ENCODE results near the gene ARL5A.

ARL5A gene

GRCh38 chr2:151769606-151770005, 58.6 kb downstream of the ARL5A start:
- no peak for DNase-seq (ENCODE audit: low spot score)
- ChIA-PET POLR2A (ENCODE audit: low non-redundant PET) (no interaction called here), CTCF (no interaction called here)
- H3K27ac ChIP-seq = no peak overlapping the region
- TF ChIP-seq CTCF (conservative IDR thresholded peaks at IDR 0.05; ENCODE audit: low read depth) = no peak

DNA sequence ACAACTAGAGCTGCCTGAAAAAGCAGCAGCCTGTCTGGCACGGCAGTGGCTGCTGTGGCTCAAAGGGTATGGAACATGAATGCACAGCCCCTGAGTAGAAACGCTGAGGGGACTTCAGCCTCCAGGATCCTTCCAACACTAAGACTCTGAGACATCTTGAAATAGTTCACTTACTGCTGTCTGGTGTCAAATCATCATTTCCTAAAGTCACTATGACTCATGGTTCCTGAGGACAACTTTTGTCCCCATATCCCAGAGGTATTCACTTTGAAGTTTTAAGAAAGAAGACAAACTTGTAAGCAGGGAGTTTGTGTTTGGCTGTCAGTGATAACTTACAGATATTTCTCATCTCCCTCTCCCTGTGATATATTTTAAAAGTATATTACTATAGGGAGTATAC, 60.7 kb downstream of the ARL5A start:
- ChIA-PET POLR2A (ENCODE audit: low non-redundant PET) (no interaction called here), CTCF (interaction anchor here (0.6 kb wide), 1 partner anchor 34 kb away, joined by 4 read pairs; no protein-coding TSS in a partner anchor)
- TF ChIP-seq CTCF (conservative IDR thresholded peaks at IDR 0.05; ENCODE audit: low read depth) = no peak
- no peak for DNase-seq (ENCODE audit: low spot score)
- H3K27ac ChIP-seq = no peak overlapping the region

- no peak overlapping the region for H3K27ac ChIP-seq
- ChIA-PET CTCF (interaction anchor here (0.6 to 0.7 kb wide), 3 partner anchors 11 to 202 kb away, joined by 3 read pairs; no protein-coding TSS in a partner anchor), POLR2A (ENCODE audit: low non-redundant PET) (no interaction called here)
- TF ChIP-seq CTCF (conservative IDR thresholded peaks at IDR 0.05; ENCODE audit: low read depth) = no peak
- DNase-seq (ENCODE audit: low spot score) = no peak
These were observed 61.6 kb downstream of the ARL5A start for GRCh38 chr2:151766437-151767153.

DNA sequence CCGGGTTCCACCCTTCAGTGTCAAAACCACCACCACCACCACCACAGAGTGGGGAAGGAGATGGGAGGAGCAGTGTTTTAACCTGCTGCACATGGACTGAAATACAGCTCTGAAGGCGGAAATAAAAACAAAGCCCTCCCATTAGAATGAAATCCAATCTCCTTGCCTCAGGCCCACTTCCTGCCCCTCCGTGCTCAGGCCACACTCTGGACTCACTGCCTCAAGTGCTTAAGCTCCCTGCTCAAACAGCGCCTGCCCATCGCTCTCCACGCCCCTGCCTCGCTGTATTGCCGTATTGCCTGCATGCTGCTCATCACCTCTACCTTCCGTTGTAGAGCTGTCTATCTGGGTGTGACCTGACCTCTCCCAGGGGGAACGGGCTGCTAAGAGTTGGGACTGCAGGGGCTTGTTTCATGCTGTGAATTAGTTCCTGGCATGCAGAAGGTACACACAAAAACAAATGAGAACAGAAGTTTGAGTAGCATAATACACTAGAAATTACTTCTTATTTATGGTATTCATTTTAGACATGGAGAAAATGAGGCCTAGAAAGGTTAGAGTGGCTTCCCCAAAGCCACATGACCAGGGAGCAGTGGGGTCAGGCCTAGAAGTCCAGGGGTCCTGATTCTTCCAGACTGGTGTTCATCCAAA, 62.3 kb downstream of the ARL5A start:
- ChIA-PET CTCF (interaction anchor here (0.6 to 0.7 kb wide), 2 partner anchors 39 to 201 kb away, joined by 3 read pairs; no protein-coding TSS in a partner anchor), POLR2A (ENCODE audit: low non-redundant PET) (no interaction called here)
- H3K27ac ChIP-seq = no peak overlapping the region
- DNase-seq (ENCODE audit: low spot score) = no peak
- TF ChIP-seq CTCF (conservative IDR thresholded peaks at IDR 0.05; ENCODE audit: low read depth) = no peak

DNA sequence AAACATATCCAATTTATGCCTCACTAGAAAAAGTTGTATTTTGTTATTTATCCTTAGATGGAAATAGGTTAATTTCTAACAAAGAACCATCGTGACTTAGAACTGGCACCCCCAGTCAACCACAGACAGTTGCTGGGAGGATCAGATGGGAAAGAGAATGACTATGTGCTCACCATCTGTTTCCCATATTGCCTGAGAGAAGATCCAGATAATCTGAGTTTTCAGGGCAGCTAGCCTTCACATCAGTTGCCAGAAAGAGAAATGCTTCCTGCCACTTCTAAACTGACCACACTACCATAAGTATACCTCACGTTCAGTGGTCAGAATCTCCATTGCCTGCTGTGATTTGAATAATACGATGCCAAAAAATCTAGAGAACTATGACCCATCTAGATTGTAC, 65.5 kb downstream of the ARL5A start:
- DNase-seq (ENCODE audit: low spot score) = no peak
- no peak for TF ChIP-seq CTCF (conservative IDR thresholded peaks at IDR 0.05; ENCODE audit: low read depth)
- H3K27ac ChIP-seq = no peak overlapping the region
- ChIA-PET CTCF (interaction anchor here (0.7 kb wide), 1 partner anchor 212 kb away, joined by 3 read pairs; no protein-coding TSS in a partner anchor), POLR2A (ENCODE audit: low non-redundant PET) (no interaction called here)

DNA sequence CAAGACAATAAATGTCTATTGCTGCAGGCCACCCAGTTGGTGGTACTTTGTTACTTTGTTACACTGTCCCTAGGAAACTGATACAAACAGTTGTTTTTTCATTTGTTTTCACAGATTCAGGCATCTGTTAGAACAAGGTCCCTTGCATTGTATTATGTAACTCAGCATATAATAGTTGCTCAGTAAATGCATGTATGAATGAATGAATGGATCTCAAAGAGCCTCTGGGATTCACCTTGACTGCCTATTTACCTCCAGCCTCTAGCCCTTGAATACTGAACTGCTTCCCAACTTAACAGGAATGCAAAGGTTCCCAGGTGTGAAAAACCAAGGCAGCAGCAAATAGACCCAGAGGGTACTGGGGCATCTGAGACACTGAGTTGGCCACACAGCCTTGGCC, 66.5 kb downstream of the ARL5A start:
- ChIA-PET CTCF (no interaction called here), POLR2A (ENCODE audit: low non-redundant PET) (no interaction called here)
- no peak overlapping the region for H3K27ac ChIP-seq
- TF ChIP-seq CTCF (conservative IDR thresholded peaks at IDR 0.05; ENCODE audit: low read depth) = no peak
- DNase-seq (ENCODE audit: low spot score) = no peak

Data from RWPE1 (cell line).